Activated CD4-positive, alpha-beta T cell treated with anti-CD3 and anti-CD28 coated beads, Interleukin-2, amount 10 ng/mL, durations not matched to agents 24 days and 14 days (primary cell): ENCODE data around the gene GNG4. TPM values are rescaled to one million over a fixed set of nuclear protein-coding genes. Genes with fewer than 3 reads are reported as not detected.
"Not testable (repeated sequence)": the region's sequence is repeated elsewhere in the genome, so short reads cannot be mapped to it uniquely, and the experiment has no call there.

Experiments
- DNase-seq: peaks from one replicate; pipeline ENCODE4 v3.0.0; 2022
- H3K27ac Mint-ChIP-seq: one replicate; pipeline ENCODE4 v1.8.0; 2022; ENCODE audit warnings: mild to moderate bottlenecking, mixed read lengths
- H3K27me3 Mint-ChIP-seq: one replicate; pipeline ENCODE4 v1.8.0; 2022; ENCODE audit warnings: mixed read lengths
- H3K36me3 Mint-ChIP-seq: one replicate; pipeline ENCODE4 v1.8.0; 2022; ENCODE audit warnings: low read depth, mild to moderate bottlenecking, mixed read lengths
- H3K4me1 Mint-ChIP-seq: one replicate; pipeline ENCODE4 v1.8.0; 2021; ENCODE audit warnings: mixed read lengths
- H3K4me3 Mint-ChIP-seq: one replicate; pipeline ENCODE4 v1.8.0; 2022; ENCODE audit warnings: mild to moderate bottlenecking, moderate library complexity, mixed read lengths
- H3K9me3 Mint-ChIP-seq: one replicate; pipeline ENCODE4 v1.8.0; 2021; ENCODE audit warnings: mixed read lengths
- intact Hi-C: fragments of 100-400 bp; cut with micrococcal nuclease; formaldehyde crosslinking; loops from one replicate; pipeline ENCODE4 v1.15.1; 2023
- total RNA-seq: library from RNA; stranded (reverse); gene quantifications from 2 replicates; pipeline ENCODE4 v1.2.3, GENCODE V29; 2022

Gene GNG4
- total RNA-seq, 1 donor from 2014 or later, result 77.2 TPM

- intact Hi-C loops, result loop anchor here (2.0 to 5.0 kb wide), 5 partner anchors 139 to 498 kb away; partner anchors contain the start of genes ARID4B, B3GALNT2, GGPS1 and GPR137B
- H3K4me1 Mint-ChIP-seq, result peaks cover 68% of the 10 kb centered on the region
- H3K27ac Mint-ChIP-seq, result peak overlapping the region; percentile 99
- peaks cover 35% of the 10 kb centered on the region for H3K36me3 Mint-ChIP-seq
- DNase-seq, result no peak
- peak overlapping the region; percentile 17 for H3K4me3 Mint-ChIP-seq
- peaks cover 36% of the 10 kb centered on the region for H3K27me3 Mint-ChIP-seq
- H3K9me3 Mint-ChIP-seq, result no peaks in the 10 kb centered on the region
These were observed 5.5 kb downstream of the GNG4 start for GRCh38 chr1:235643837-235644692.

DNA sequence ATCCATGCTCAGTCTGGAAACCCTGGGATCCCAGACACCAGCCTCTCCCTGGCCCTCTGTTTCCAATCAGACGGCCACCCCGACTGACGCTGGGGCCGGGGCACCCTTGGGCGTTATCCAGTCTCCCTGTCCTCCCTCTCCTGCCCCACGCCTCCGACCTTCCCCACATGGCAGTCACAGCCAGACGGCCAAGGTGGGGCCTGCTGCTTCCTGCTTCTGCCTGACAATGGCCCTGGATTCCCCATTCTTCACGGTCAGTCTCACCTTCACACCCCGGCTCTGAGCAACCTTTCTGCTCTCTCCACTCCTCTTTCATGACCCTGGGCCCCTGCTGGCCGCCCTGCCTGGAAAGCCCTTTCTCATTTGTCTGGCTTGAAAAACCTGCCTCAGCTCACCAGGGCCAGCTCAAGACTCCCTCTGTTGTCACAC is 6.6 kb downstream of the GNG4 start:
- H3K27me3 Mint-ChIP-seq, result peaks cover 26% of the 10 kb centered on the region
- H3K4me3 Mint-ChIP-seq, result peak overlapping the region; percentile 87
- peak; percentile 70 for DNase-seq
- intact Hi-C loops, result loop anchor here (1.0 to 5.0 kb wide), 8 partner anchors 11 to 499 kb away; partner anchors contain the start of genes ARID4B, B3GALNT2, GGPS1 and GPR137B
- H3K4me1 Mint-ChIP-seq, result peaks cover 64% of the 10 kb centered on the region
- no peaks in the 10 kb centered on the region for H3K9me3 Mint-ChIP-seq
- H3K36me3 Mint-ChIP-seq, result peaks cover 28% of the 10 kb centered on the region
- peak overlapping the region; percentile 99 for H3K27ac Mint-ChIP-seq

DNA sequence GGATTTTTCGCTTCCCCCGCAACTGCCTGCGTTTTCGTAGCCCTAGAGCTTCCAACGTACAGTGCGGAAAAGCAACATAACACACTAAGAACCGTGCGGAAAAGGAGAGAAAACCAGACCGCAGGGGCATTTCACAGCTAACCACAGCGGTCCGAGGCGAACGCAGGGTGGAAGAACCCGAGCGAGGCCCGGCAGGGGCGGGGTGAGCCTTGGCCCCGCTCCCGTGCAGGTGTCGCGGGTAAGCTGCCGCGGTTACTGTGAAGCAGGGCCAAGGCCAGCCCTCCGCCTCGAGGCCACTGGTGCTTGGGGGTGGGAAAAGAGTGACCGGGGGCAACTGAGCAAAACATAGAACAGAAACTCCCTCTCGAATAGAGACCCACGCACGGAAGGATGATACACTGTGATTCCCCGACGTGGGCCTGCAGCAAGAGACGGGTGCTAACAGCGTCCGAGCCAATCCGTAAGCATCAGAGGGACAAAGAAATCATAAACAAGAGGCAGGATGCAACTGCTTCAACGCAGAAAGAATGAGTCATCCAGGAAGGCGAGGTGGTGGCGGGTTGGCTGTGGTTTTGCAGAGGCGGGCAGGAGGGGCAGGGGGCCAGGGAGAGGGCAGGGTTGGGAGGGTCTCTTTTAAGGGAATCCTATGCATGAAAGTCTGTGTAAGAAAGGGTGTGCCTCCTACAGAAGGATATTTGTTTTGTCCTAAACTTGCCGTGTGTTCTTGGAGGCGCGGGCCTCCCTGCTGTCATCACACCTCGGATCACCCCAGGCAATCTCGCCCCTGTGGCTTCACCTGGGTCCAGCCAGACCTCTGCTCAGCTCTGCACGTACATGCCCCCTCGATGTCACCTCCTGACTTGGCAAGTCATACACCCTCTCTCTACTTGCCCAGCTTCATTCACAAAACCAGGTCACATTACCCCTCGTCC is 7.3 kb downstream of the GNG4 start:
- peaks cover 25% of the 10 kb centered on the region for H3K36me3 Mint-ChIP-seq
- DNase-seq, result peak; percentile 93
- H3K9me3 Mint-ChIP-seq, result no peaks in the 10 kb centered on the region
- H3K27me3 Mint-ChIP-seq, result peaks cover 23% of the 10 kb centered on the region
- H3K4me3 Mint-ChIP-seq, result peak overlapping the region; percentile 87
- intact Hi-C loops, result loop anchor here (1.0 to 5.0 kb wide), 8 partner anchors 10 to 500 kb away; partner anchors contain the start of genes ARID4B, B3GALNT2, GGPS1 and GPR137B
- peaks cover 64% of the 10 kb centered on the region for H3K4me1 Mint-ChIP-seq
- H3K27ac Mint-ChIP-seq, result peak overlapping the region; percentile 99

DNA sequence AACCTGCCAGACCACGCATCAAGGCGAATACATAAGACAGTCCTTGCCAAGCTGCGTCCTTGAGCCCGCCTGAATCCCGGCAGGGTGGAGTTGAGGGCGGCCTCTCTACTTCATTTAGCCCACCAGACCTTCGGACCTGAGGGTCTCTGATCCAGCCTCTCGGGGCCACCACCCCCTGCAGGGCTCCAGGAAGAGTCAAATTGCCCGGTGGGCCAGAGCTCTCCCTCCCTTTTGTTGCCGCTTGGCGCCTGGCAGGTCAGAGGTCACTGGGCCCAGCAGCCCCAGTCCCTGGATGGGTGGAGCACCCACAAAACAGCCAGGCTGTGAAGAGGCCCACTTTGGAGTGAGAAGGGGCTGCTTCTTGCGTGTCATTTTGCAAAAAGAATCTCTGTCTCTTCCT is 9.0 kb downstream of the GNG4 start:
- peaks cover 9% of the 10 kb centered on the region for H3K27me3 Mint-ChIP-seq
- peak overlapping the region; percentile 78 for H3K27ac Mint-ChIP-seq
- peaks cover 19% of the 10 kb centered on the region for H3K36me3 Mint-ChIP-seq
- intact Hi-C loops, result loop anchor here (5.0 kb wide), 2 partner anchors 313 to 502 kb away; partner anchors contain the start of genes ARID4B, GGPS1 and GPR137B
- peaks cover 52% of the 10 kb centered on the region for H3K4me1 Mint-ChIP-seq
- no peak overlapping the region for H3K4me3 Mint-ChIP-seq
- H3K9me3 Mint-ChIP-seq, result no peaks in the 10 kb centered on the region
- no peak for DNase-seq

- H3K4me1 Mint-ChIP-seq, result peaks cover 45% of the 10 kb centered on the region
- H3K9me3 Mint-ChIP-seq, result no peaks in the 10 kb centered on the region
- peaks cover 6% of the 10 kb centered on the region for H3K27me3 Mint-ChIP-seq
- DNase-seq, result no peak
- H3K4me3 Mint-ChIP-seq, result no peak overlapping the region
- peaks cover 15% of the 10 kb centered on the region for H3K36me3 Mint-ChIP-seq
- peak overlapping the region; percentile 75 for H3K27ac Mint-ChIP-seq
- intact Hi-C loops, result loop anchor here (5.0 kb wide), 2 partner anchors 312 to 503 kb away; partner anchors contain the start of genes ARID4B, GGPS1 and GPR137B
These were observed 10.1 kb downstream of the GNG4 start for GRCh38 chr1:235639226-235640205.

DNA sequence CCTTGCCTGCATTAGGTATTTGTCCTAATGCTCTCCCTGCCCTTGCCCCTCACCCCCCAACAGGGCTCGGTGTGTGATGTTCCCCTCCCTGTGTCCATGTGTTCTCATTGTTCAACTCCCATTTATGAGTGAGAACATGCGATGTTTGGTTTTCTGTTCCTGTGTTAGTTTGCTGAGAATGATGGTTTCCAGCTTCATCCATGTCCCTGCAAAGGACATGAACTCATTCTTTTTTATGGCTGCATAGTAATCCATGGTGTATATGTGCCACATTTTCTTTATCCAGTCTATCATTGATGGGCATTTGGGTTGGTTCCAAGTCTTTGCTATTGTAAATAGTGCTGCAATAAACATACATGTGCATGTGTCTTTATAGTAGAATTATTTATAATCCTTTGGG is 11.0 kb downstream of the GNG4 start:
- peaks cover 44% of the 10 kb centered on the region for H3K4me1 Mint-ChIP-seq
- DNase-seq, H3K27me3 Mint-ChIP-seq, H3K9me3 Mint-ChIP-seq, H3K4me3 Mint-ChIP-seq, H3K27ac Mint-ChIP-seq, intact Hi-C loops: not testable (repeated sequence)
- H3K36me3 Mint-ChIP-seq, result peaks cover 10% of the 10 kb centered on the region

DNA sequence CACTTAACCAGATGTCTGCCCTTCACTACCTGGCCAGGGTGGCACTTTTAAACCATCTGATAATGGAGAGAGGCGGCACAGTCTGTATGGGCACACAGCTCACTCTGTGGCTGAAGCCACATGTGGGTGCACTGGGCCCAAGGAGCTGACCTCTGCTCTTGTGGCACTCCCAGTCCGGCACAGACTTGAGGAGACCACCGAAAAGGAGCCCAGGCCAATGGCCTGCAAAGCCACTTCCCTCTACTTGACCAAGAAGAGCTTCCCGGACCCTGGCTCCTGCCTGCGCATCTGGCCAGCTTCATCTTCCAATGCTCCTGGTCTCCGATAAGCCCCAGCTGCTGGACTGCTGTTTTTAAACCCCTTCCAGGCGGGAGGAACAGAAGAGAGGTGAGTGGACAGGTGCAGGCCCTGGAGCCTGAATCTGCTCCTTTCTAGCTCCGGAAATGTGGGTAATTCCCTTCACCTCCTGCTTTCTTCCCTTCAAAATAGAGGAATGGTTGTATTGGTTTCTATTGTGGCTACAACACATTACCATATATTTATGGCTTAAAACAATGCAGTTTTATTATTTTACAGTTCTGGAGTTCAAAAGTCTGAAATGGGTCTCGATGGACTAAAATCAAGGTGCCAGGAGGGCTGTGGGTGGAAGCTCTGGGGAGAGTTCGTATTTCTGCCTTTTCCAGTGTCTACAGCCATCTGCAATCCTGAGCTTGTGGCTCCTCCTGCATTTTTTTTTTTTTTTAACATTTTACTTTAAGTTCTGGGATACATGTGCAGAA is 11.6 kb downstream of the GNG4 start:
- peaks cover 40% of the 10 kb centered on the region for H3K4me1 Mint-ChIP-seq
- H3K9me3 Mint-ChIP-seq, result no peaks in the 10 kb centered on the region
- H3K4me3 Mint-ChIP-seq, result no peak overlapping the region
- intact Hi-C loops, result no loop called here
- H3K27ac Mint-ChIP-seq, result no peak overlapping the region
- no peak for DNase-seq
- peaks cover 10% of the 10 kb centered on the region for H3K36me3 Mint-ChIP-seq
- peaks cover 9% of the 10 kb centered on the region for H3K27me3 Mint-ChIP-seq

DNA sequence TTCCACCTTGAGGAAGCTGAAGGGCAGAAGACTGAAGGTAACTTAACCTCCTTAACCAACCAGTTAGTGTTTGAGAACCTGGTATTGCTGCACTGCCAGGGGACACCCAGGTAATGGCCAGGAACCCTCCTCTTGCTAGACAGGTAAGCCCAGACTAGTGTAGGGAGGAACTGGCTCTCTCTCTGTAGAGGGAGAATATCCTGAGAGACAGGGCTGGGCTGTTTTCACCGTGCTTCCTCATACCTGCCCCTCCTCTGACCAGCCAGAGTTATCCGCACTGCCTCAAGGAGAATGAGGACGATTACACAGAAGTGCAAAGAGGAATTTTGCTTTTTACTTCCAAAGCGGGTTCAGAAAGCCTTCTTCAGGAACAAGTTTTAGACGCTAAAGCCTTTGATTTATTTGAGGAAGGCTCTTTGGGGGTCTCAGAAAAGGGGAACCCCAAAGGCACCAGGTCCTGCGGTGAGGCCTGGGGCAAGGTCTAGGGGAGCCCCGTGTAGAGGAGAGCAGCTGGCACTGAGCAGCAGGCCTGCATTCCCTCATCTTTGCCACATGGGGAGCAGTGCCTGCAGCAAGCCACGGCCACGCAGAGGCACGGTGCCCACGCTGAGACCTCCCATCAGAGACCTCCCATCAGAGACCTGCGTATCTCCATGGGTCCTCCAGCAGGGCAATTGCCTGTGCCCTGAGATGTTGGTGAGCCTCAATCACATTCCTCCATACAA is 13.5 kb downstream of the GNG4 start:
- peaks cover 35% of the 10 kb centered on the region for H3K4me1 Mint-ChIP-seq
- no peak overlapping the region for H3K4me3 Mint-ChIP-seq
- H3K27ac Mint-ChIP-seq, result no peak overlapping the region
- intact Hi-C loops, result no loop called here
- peaks cover 5% of the 10 kb centered on the region for H3K27me3 Mint-ChIP-seq
- peaks cover 8% of the 10 kb centered on the region for H3K36me3 Mint-ChIP-seq
- DNase-seq, result no peak
- H3K9me3 Mint-ChIP-seq, result no peaks in the 10 kb centered on the region

GRCh38 chr1:235632506-235633401 is 16.8 kb downstream of the GNG4 start:
- no peaks in the 10 kb centered on the region for H3K9me3 Mint-ChIP-seq
- peaks cover 6% of the 10 kb centered on the region for H3K36me3 Mint-ChIP-seq
- H3K27me3 Mint-ChIP-seq, result peaks cover 3% of the 10 kb centered on the region
- peak overlapping the region; percentile 81 for H3K27ac Mint-ChIP-seq
- no peak for DNase-seq
- H3K4me3 Mint-ChIP-seq, result peak overlapping the region; percentile 72
- peaks cover 18% of the 10 kb centered on the region for H3K4me1 Mint-ChIP-seq
- intact Hi-C loops, result loop anchor here (1.0 kb wide), 1 partner anchor 10 kb away; no protein-coding TSS in a partner anchor

- H3K27ac Mint-ChIP-seq, result no peak overlapping the region
- no peak for DNase-seq
- peaks cover 19% of the 10 kb centered on the region for H3K4me1 Mint-ChIP-seq
- intact Hi-C loops, result loop anchor here (1.0 kb wide), 1 partner anchor 10 kb away; no protein-coding TSS in a partner anchor
- no peak overlapping the region for H3K4me3 Mint-ChIP-seq
- H3K36me3 Mint-ChIP-seq, result peaks cover 6% of the 10 kb centered on the region
- H3K9me3 Mint-ChIP-seq, result no peaks in the 10 kb centered on the region
- peaks cover 3% of the 10 kb centered on the region for H3K27me3 Mint-ChIP-seq
These were observed 17.8 kb downstream of the GNG4 start for GRCh38 chr1:235631816-235632215.
